ENCODE measurements around the gene POU4F3.

POU4F3 gene

DNA sequence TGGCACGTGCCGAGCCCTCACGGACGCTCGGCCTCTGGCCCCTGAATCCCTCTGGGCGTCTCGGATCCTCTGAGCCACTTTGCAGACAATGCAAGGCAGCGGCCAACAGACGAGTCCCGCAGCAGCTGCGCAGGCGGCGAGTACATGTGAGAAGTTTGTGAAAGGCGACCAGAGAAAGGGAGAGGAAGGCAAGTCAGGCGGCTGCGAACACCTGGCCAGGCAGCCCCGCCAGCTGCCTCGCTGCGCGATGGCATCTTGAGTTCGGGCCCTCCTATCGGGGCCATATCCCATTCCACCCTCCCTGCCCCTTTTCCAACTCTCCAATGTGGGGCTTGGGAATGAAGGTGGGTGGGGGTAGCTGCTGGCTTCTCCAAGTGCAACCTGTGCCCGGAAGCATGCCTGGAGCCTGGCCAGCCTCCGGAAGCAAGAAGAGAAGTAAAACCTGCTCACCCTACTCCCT lies 4.5 kb upstream of the POU4F3 start:
- no peaks in the 10 kb centered on the region for H3K4me1 ChIP-seq (ENCODE audit: low read length)
- H3K9ac ChIP-seq (ENCODE audit: low read length), result no peak overlapping the region
- no peaks in the 10 kb centered on the region for H3K79me2 ChIP-seq (ENCODE audit: low read length)
- H3K36me3 ChIP-seq (replicated peaks; ENCODE audit: low read depth, low read length), result no peaks in the 10 kb centered on the region
- no peak overlapping the region for H3K27ac ChIP-seq (ENCODE audit: low read length)
- no peak overlapping the region for H2AFZ ChIP-seq (ENCODE audit: low read depth, low read length)
- no peaks in the 10 kb centered on the region for H3K9me3 ChIP-seq (ENCODE audit: insufficient read depth, low read length)
- no peak overlapping the region for H3K4me3 ChIP-seq (ENCODE audit: low read length)
- H3K4me2 ChIP-seq (ENCODE audit: low read length), result no peak overlapping the region
- TF ChIP-seq, protein P1, sequence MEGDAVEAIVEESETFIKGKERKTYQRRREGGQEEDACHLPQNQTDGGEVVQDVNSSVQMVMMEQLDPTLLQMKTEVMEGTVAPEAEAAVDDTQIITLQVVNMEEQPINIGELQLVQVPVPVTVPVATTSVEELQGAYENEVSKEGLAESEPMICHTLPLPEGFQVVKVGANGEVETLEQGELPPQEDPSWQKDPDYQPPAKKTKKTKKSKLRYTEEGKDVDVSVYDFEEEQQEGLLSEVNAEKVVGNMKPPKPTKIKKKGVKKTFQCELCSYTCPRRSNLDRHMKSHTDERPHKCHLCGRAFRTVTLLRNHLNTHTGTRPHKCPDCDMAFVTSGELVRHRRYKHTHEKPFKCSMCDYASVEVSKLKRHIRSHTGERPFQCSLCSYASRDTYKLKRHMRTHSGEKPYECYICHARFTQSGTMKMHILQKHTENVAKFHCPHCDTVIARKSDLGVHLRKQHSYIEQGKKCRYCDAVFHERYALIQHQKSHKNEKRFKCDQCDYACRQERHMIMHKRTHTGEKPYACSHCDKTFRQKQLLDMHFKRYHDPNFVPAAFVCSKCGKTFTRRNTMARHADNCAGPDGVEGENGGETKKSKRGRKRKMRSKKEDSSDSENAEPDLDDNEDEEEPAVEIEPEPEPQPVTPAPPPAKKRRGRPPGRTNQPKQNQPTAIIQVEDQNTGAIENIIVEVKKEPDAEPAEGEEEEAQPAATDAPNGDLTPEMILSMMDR (IDR thresholded peaks at IDR 0.05; ENCODE audit: low read depth, low read length), result no peak
- TF ChIP-seq EZH2phosphoT487 (IDR thresholded peaks at IDR 0.05; ENCODE audit: low read depth), result no peak
- H4K20me1 ChIP-seq (ENCODE audit: insufficient read depth, low read length), result no peaks in the 10 kb centered on the region
- H3K27me3 ChIP-seq (ENCODE audit: low read depth, low read length), result no peaks in the 10 kb centered on the region

DNA sequence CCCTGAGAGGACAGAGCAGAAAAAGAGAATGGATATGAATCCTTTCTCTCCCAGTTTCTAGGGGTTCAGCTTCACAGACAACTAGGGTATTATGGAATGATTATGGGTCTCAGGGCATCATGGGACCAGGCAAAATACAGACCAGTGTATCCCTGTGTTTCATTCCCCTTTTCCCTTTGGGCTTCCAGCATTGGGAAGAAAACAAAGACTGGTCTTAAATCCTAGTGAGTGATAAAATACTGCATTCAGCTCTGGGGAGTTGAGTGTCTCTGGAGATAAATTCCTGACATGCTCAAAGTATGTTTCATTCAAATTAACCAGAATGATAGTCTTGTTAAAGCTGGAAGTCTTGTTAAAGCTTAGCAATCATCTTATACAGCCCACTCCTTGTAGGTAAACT lies 2.4 kb upstream of the POU4F3 start:
- Histone ChIP-seq H2AFZ (ENCODE audit: low read depth, low read length) (no peak overlapping the region), H3K4me3 (ENCODE audit: low read length) (no peak overlapping the region), H3K9ac (ENCODE audit: low read length) (no peak overlapping the region), H3K27ac (ENCODE audit: low read length) (no peak overlapping the region), H4K20me1 (ENCODE audit: insufficient read depth, low read length) (no peaks in the 10 kb centered on the region), H3K27me3 (ENCODE audit: low read depth, low read length) (no peaks in the 10 kb centered on the region), H3K4me1 (ENCODE audit: low read length) (no peaks in the 10 kb centered on the region), H3K4me2 (ENCODE audit: low read length) (no peak overlapping the region), H3K36me3 (replicated peaks; ENCODE audit: low read depth, low read length) (no peaks in the 10 kb centered on the region), H3K9me3 (ENCODE audit: insufficient read depth, low read length) (no peaks in the 10 kb centered on the region), H3K79me2 (ENCODE audit: low read length) (no peaks in the 10 kb centered on the region)
- no peak for TF ChIP-seq EZH2phosphoT487 (IDR thresholded peaks at IDR 0.05; ENCODE audit: low read depth)
- TF ChIP-seq, protein P1 (IDR thresholded peaks at IDR 0.05; ENCODE audit: low read depth, low read length), result no peak

DNA sequence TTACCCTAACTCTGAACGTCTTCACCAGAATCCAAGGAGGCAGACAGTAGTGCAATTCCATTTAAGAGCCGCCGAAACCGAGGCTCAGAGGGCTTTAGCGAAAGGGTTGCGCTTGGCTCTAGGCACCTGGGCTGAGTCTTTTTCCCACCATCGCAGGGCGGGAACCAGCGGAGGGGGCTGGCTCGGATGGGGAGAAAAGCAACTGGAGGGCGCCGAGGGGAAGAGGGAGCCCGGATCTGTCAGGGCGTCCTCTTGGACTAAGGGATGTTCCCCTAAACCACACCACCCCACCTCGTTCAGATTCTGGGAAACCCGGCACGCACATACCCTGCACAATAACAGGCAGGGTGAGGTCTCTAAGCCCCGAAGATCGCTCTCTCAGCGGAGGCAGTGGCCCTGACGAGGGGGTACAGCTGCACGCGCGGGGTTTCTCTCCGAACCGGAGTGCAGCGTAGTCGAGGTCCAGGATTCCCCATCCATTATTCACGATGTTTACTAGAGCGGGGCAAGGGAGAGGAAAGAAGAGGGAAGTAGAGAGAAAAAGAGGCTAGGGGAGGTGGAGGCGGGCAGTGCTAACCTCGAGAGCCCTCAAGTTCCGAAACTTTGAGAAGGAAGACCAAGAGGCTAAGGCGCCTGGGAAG lies 1.3 kb upstream of the POU4F3 start:
- Histone ChIP-seq H3K79me2 (ENCODE audit: low read length) (no peaks in the 10 kb centered on the region), H3K36me3 (replicated peaks; ENCODE audit: low read depth, low read length) (no peaks in the 10 kb centered on the region), H3K27me3 (ENCODE audit: low read depth, low read length) (no peaks in the 10 kb centered on the region), H3K27ac (ENCODE audit: low read length) (no peak overlapping the region), H3K9ac (ENCODE audit: low read length) (no peak overlapping the region), H3K4me2 (ENCODE audit: low read length) (no peak overlapping the region), H3K4me1 (ENCODE audit: low read length) (no peaks in the 10 kb centered on the region), H3K4me3 (ENCODE audit: low read length) (no peak overlapping the region), H4K20me1 (ENCODE audit: insufficient read depth, low read length) (no peaks in the 10 kb centered on the region), H3K9me3 (ENCODE audit: insufficient read depth, low read length) (no peaks in the 10 kb centered on the region), H2AFZ (ENCODE audit: low read depth, low read length) (no peak overlapping the region)
- TF ChIP-seq, protein P1 (IDR thresholded peaks at IDR 0.05; ENCODE audit: low read depth, low read length), result no peak
- TF ChIP-seq EZH2phosphoT487 (IDR thresholded peaks at IDR 0.05; ENCODE audit: low read depth), result no peak

DNA sequence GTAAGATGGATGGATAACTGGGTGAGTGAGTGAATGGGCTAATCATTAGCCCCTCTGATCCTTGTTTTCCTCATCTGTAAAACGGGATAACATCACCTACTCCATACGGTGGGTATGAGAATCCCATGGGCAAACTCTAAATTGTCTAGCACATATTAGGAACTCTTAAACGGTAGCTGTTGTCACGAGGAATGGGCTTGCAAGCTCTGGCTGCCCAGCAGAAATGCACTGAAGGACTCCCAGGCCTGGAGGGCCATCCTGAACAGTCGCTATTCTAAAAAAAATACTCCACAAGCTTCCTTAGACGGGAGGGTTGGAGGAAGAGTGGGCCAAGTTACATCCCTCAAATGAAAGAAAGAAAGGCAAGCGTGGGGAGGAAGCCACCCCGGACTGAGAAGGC lies 711 bp upstream of the POU4F3 start:
- Histone ChIP-seq H3K4me1 (ENCODE audit: low read length) (no peaks in the 10 kb centered on the region), H4K20me1 (ENCODE audit: insufficient read depth, low read length) (no peaks in the 10 kb centered on the region), H3K4me2 (ENCODE audit: low read length) (no peak overlapping the region), H3K9ac (ENCODE audit: low read length) (no peak overlapping the region), H3K36me3 (replicated peaks; ENCODE audit: low read depth, low read length) (no peaks in the 10 kb centered on the region), H3K79me2 (ENCODE audit: low read length) (no peaks in the 10 kb centered on the region), H3K9me3 (ENCODE audit: insufficient read depth, low read length) (no peaks in the 10 kb centered on the region), H3K4me3 (ENCODE audit: low read length) (no peak overlapping the region), H2AFZ (ENCODE audit: low read depth, low read length) (no peak overlapping the region), H3K27me3 (ENCODE audit: low read depth, low read length) (no peaks in the 10 kb centered on the region), H3K27ac (ENCODE audit: low read length) (no peak overlapping the region)
- TF ChIP-seq, protein P1 (IDR thresholded peaks at IDR 0.05; ENCODE audit: low read depth, low read length), result no peak
- TF ChIP-seq EZH2phosphoT487 (IDR thresholded peaks at IDR 0.05; ENCODE audit: low read depth), result no peak
